Muscle of arm (tissue), 12 donors: ENCODE results near the gene SLC25A47. TPM values are rescaled to one million over a fixed set of nuclear protein-coding genes. Genes with fewer than 3 reads are reported as not detected.
"Not testable (repeated sequence)": the region's sequence is repeated elsewhere in the genome, so short reads cannot be mapped to it uniquely, and the experiment has no call there.

Experiments used
- DNase-seq: peaks from one replicate; pipeline ENCODE4 v3.0.0-alpha.2; 2013
- polyA plus RNA-seq, 12 donors: library from polyadenylated mRNA; unstranded; fragments of 120-200 nt; gene quantifications; one replicate each; pipeline ENCODE4 v1.2.1, GENCODE V29; 2013; ENCODE audit not compliant: insufficient read length in 12 of 12

Gene SLC25A47
- polyA plus RNA-seq, 12 donors: 0.08 to 0.23 (median 0.12) TPM; not detected in 9

DNA sequence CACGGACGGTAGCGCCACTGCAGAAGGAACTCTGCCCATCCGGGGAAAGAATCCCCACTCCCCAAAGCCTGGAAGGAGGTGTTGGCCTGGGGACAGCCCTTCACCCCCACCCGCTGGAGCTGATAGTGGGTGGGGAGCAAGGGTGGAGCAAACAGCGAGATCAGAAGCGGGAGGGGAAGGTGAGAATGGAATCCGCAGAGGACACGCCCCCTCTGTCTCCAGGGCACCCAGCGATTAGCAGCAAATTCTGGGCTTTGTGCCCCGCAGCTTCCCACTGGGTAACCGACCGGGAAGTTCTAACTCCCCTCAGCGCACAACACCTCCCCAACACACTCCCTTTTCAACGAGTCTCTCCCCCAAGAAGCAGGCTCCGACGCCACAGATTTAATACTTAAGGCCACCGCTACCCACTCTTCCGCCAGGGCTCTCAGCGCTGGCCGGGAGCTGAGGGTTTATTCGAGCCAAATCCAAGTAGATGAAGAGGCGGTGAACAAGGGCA lies 18.3 kb upstream of the SLC25A47 start:
- no peak for DNase-seq

DNA sequence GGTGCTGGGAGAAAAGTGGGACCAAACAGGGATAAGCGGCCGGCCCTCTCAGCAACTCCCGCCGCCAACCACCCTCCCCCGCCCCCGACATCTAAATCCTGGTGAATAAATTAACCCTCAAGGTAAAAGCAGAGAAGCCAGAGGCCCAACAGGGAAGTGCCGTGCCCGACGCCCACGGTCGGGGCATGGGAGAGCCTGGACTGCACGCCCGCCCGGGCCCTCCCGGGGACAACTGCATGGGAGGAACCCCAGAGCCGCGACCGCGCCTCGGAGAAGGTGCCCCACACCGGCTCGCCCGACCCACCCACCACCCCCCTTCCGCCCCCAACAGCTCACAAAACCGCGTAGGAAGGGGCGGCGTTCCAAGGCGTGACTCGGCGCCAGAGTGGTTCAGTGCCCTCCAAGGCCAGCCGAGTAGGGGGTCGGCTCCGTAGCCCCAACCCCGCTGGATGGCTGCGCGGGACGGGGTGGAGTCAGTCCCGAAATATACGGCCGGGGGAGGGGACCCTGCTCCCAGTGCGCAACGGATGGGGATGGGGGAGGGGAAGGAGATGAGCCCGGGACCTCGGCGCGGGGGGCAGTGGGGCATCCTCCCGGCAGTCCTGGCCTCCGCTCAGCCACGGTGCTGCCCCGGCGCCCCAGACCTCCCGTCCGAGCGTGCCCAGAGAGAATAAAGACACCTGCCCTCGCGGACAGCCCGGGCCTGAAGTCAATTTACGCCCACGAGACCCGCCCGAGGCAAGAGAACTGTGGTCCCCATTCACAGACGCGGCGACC lies 17.6 kb upstream of the SLC25A47 start:
- no peak for DNase-seq

DNA sequence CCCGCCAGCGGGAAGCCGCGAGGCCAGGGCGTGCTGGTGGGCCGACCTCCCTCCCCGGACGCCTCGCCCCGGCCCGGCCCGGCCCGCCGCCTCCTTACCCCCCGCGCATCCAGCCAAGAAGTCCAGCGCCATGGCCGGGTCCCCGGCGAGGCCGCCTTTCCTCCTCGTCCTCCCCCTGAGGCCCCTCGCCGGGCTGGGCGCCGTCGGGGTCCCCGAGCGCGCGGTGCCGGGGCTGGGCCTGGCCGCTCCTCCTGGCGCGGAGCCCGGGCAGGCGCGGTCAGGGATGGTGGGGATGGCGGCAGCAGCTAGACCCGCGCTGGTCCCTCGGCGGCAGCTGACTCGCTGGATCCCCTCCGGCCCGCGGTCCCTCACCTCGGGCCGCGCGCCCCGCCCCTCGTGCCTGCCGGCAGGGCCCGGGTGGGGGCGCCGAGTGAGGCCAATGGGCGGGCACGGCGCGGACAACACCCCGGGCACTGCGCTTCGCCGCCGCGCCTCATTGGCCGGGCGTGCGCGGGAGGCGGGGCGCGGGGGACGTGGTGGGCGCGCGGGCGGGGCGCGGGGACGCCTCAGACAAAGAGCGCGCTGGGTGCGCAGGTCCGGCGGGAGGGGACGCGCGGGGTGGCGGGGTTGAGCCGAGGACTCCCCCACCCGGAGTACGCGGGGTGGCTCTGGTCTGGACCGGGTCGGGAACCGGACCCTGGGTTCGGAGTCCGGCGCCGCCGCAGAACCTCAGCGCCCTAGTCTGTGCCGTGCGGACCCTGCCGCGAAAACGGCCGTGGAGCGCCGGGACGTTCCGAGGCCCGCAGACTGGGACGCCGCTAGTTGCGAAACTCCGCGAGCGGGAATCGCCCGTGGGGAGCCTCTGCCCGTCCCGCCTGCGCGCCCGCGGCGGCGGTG lies 16.8 kb upstream of the SLC25A47 start, which contains the start of gene SLC25A29:
Gene SLC25A29 (minus strand): TSS at position 344 of the 897 bp plus-strand sequence. CDS start 212 bp downstream, at position 132.
- DNase-seq: peak; percentile 76

DNA sequence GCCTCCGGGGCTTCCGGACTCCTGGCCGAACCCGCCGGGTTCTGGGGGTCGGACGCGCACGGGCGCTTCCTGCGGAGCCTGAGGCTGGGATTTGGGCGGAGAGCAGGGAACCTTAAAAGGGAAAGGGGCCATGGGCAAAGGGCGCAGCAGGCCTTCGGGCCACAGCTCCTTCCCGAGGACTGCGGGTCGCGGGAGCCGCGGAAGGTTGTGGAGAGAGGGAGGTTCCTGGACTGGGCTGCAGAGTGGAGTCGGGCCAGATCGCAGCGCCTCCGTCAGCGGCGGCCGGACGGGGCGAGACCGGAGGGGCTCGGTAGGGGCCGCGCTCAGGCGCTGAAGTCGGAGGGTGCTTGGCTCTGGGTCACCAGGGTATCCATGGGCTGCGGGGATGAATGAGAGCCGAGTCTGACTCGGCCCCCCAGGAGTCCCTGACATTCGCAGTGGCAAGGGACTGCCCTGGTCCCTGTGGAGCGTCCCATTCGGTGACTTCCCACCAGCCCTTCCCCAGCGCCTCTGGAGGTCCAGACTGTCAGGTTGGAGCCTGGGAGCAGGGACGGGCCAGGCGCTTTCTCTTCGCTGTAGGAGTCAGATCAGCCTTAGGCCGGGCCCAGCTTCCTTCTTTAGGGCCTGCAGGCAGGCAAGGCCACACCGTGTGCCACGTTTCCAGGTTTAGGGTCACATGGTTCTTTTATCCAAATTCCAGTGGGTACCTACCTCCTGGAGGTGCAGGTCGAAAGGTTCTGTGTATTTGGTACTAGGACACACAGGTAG lies 16.0 kb upstream of the SLC25A47 start:
- no peak for DNase-seq

DNA sequence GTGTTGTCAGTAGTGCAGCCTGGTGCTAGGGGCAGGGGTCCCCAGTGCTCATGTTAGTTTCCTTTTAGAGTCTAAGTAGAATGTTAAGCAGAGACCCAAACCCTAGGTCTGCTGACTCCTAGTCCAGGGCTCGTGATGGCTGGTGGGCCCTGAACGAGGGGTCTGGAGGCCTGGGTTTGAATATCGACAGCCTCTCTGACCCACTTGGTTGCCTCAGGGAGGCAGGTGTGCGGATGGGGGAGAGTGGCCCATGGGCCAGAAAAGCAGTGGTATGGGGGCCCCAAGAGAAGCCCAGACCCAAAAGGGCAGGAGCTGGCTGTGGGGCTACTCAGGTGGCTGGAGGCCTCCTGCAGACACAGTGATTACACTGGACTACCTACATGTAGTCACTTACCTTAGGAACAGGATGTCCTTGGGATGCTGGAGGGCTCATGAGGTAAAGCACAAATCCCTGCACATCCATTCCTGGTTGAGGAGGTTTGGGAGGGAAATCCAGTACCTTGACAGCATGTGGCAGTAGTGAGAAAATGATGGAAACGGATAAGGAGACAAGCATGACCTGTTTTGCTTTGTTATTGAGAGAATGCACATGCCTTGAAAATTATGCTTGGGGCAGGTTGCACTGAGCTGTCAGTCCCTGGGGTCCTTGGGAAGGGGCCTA lies 15.2 kb upstream of the SLC25A47 start:
- no peak for DNase-seq

DNA sequence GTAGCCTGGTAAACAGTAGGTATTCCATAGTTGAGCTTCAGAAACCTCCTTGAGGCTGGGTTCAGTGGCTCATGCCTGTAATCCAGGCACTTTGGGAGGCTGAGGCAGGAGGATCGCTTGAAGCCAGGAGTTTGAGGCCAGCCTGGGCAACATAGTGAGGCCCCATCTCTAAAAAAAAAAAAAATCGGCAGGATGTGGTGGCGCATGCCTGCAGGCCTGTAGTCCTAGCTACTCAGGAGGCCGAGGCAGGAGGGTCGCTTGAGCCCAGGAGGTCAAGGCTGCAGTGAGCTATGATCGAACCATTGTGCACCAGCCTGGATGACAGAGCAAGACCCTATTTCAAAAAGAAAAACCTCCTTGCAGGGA lies 14.7 kb upstream of the SLC25A47 start:
- not testable (repeated sequence) for DNase-seq

DNA sequence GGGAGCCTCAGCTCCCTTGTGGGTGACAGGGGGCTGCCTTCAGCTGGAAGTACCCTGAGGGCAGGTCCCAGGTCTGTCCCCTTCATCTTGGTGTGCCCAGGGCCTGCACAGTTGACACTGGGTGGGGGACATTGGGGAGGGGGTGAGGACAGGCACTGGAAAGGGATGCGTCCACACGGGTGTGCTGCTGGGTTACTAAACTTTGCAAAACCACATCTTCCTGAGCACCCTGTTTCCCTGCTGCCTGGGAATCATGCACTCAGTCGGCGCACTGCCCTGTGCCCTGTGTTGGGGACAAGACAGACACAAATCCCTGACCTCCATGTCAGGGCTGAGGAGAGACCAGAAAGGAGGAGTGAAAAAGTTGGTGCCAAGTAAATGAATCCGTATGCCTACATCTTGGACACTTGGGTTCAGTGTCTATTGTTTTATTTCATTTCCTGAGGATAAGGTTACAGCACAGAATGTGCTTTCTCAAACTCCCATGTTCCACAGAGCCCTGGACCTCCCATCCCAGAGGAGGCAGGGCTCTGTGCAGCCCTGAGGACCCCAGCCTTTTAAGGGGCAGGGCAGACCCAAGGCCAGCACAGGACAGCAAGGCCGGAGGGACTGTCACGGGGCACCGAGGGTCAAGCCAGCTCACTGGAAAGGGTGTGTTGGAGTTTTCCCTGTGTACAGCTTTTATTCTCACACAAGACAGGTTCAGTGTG lies 14.0 kb upstream of the SLC25A47 start:
- DNase-seq: no peak

DNA sequence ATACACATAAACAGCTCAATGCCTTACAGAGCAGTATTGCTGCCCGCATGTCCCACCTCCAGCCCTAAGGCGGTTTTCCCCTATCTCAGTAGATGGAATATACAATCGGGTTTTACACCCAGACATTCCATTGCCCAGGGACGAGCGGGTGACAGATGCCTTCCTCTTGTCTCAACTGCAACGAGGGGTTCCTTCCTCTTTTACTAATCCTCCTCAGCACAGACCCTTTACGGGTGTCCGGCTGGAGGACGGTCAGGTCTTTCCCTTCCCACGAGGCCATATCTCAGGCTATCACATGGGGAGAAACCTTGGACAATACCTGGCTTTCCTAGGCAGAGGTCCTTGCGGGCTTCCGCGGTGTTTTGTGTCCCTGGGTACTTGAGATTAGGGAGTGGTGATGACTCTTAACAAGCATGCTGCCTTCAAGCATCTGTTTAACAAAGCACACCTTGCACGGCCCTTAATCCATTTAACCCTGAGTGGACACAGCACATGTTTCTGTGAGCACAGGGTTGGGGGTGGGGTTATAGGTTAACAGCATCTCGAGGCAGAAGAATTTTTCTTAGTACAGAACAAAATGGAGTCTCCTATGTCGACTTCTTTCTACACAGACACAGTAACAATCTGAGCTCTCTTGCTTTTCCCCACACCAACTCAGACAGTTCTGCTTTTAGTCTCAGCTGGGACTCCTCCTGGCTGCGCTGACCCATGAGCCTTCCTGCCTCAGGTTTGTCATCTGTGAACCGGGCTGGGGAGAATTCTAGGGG lies 10.8 kb upstream of the SLC25A47 start:
- not testable (repeated sequence) for DNase-seq

DNA sequence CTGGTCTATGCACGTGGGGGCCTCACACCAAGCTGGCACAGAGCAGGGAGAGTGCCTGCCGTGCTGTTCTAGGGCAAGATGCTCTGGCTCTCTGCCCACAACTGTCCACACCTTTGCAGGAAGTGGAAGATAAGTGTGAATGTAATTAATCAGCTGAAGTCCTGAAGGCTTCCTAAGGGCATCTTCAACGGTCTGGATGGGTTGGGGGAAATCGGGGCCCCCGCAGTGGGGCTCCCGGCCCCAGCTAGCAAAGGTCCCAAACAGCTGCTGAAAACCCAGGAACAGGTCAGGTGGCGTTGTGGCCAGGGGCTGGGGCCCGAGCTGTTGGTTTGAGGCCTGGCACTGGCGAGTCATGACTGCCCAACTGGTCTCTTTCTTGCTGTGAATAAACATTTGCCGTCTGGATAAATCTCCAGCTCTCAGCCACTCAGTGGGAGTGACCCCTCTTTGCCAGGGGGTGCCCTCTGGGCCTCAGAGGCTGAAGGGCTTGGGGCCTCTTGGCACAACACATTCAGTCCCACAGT lies 10.2 kb upstream of the SLC25A47 start:
- no peak for DNase-seq

DNA sequence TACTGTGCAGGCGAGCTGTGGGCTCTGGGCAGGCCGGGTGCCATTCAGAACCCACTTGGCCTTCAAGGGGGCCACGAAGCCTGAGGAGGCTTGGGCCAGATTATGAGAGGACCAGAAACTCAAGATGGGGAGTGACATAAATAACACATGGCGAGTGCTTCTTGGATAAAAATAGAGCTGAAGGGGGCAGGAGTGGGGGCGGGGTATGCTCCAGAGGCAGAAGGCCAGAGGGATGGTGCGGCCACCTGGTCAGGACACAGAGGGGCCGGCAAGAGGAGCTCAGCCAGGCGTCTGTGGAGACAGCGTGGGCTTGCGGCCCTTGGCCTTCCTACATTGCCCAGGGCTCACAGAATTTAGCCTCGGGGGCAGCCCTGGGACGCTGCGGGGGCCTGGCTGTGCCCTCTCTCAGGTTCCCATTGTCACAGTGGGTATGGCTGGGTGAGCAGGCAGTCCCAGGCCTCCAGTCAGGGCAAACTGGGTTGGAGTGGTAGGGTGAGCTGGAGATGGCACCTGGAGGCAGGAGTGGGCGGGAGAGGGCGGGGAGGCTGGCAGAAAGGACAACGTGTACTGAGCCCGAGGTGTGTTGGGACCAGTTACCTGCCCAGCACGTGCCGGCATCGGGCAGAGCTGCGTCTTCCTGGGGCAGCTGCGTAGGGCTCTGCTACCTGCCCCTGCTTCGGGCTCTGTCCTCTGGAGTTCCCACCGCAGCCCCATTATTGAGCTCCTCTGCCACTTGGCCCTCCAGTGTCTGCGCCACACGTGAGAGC lies 9.5 kb upstream of the SLC25A47 start:
- no peak for DNase-seq

DNA sequence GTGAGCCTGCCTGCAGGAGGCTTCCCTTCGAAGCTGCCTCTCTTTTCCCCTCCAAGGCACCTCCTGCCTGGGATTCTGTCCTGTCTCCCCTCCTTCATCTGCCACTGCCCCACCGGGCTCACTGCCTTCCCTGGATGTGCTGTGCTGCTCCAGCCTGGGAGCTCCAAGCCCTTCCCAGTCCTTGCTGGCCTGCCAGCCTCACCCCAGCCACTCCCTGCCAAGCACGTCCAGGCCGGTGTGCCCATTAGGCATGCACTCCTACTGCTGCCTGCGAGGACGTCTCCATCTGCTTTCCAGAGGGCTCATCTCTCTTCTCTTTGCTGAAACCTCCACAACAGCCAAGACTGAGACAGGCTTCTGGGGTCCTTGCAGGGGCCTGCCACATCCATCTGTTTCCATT lies 8.4 kb upstream of the SLC25A47 start:
- no peak for DNase-seq

DNA sequence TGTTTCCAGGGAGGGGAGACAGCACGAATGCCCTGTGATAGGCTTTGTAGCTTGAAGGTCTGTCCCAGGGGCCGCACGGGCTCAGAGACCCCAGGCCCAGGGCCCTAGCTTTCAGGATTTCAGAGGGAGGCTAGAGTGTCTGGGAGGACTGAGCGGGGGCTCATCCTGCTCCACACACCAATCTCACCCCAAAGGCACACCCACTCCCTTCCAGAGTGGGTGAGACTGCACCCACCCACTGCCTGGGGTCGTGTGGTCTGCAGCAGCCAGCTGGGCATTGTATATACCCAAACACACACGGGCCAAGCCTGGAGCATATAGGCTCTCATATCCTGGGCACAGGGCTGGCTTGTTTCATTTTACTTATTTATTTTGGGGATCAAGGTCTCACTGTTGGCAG lies 5.8 kb upstream of the SLC25A47 start:
- DNase-seq: no peak

DNA sequence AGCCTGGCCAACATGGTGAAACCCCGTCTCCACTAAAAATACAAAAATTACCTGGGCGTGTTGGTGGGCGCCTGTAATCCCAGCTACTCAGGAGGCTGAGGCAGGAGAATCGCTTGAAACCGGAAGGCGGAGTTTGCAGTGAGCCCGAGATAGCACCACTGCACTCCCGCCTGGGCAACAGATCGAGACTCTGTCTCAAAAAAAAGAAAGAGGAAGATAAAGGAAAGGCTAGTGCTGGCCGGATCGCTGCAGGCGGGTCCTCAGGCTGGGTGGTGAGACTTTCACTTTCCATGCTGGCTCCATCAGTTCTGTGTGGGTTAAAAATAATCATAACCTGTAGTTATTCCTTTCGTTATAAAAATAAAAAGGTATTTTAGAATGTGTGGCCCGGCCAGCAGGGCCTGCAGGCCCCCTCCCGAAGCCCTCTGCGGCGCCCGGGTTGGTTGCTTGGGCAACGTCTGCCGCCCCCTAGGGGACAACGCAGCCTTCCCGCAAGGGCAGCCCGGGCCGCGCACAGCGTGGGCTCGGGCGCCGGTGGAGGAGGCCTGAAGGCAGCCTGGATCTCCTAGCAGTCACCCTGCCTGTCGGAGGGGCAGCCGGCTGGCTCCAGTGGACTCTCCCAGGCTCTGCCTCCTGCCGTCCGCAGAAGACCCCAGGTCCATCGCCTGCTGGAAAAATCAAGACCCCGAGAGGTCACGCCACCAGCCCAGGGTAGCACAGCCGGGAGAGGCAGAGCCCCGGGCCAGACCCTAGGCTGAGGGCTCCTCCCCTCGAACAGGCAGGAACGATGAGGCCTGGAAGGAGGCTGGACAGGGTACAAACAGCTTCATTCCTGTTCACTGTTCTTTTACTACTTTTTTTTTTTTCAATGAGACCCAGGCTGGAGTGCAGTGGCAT lies 5.0 kb upstream of the SLC25A47 start:
- DNase-seq: no peak

DNA sequence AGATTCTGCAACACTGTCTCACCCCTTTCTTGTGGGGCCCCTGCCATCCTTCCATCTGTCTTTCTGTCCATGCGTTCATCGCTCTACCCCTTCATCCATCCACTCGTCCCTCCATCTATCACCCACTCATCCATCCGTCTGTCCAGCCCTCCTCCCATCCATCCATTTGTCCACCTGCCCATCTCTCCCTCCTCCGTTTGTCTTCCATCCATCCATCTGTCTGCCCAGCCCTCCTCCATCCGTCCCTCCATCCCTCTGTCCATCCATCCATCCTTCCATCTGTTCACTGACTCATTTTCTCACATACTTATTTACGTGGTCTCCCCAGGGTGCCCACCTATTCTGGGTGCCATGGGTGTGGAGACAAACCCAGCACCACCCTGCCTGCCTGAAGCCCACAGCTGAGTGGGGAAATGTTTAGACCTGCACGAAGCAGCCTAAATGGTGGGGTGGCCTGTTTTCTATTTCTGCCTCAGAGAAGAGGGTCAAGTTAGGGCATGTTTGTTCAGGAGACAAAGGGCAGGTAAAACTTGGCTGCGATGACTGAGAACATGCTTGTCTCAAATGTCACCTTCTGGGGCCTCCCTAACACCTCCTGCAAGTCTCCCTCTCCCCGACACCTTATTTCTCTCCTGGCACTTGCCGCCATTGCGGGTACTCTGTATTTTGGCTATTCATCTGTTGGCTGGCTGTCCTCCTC lies 2.8 kb upstream of the SLC25A47 start:
- DNase-seq: no peak

DNA sequence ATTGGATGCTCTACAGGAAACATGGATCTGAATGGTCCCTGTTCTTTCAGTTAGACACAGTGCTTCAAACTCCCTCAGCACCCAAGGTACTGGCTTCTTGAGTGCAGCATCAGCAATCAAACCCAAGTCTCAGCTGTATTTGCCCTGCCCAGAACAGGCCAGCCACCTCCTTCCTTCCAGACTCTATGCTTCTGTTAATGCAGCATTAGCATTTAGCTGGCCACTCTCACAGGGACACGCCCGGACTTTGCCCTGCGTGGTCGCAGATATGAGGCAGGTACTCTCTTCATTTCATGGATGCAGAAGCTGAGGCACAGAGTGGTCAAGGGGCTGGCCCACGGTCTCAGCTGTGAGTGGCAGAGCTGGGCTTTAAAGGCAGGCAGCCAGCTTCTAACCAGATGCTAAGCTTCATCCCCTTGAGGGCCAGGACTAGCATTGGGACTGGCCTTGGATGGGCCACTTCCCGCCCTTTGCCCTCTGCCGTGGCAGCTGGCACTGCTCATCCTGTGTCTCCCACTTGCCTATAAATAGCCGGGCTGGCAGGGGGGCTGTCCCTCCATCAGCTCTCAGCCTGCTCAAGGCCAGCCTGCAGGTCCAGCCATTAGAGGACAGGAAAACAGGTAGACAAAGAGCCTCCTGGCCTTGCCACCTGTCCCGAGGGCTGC lies 1.5 kb upstream of the SLC25A47 start:
- DNase-seq: no peak

DNA sequence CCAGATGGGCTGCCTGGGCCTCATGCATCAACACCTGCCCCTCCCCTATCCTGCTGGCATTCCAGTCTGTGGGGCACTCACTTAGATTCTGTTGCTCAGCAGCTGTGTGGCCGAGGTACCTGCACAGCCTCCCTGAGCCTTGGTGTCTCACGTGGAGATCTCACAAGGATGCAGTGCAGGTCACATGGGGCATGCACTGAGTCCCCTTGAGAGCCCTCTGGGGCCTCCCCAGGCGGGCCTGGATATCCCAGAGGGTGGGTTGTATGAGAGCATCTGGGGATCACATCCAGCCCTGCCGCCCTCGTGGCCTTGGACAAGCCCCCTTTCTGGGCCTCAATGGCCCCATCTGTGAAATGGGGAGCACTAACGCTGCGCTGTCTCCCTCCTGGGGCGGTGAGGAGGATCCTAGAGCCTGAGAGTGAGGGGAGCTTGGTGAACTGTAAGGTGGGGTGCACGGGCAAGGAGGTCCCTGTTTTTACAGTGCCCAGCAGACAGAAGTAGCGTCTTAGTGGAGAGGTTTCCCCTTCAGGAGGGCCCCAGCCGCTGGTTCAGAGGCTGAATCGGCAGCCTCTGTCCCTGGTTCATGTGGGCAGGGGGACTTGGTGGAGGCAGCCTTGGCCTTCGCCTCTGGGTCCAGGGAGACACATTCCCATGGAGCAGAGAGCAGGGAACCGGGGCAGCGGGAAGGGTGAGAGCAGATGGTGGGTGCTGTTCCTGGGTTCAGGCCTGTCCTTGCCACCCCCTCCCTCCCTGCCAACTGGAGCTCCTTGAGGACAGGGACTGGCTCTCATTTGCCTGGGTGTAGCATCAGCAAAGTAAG lies 791 bp upstream of the SLC25A47 start:
- no peak for DNase-seq
